HG03097 (cell line): Measurements from ENCODE around the gene TOMM40.
"Not testable (repeated sequence)": the region's sequence is repeated elsewhere in the genome, so short reads cannot be mapped to it uniquely, and the experiment has no call there.

ENCODE experiments used
- ATAC-seq: cut with Tn5 transposase; IDR thresholded peaks from one replicate; pipeline ENCODE4 v1.9.1; 2021; ENCODE audit not compliant: unreplicated experiment, low FRiP score

The TOMM40 gene

DNA sequence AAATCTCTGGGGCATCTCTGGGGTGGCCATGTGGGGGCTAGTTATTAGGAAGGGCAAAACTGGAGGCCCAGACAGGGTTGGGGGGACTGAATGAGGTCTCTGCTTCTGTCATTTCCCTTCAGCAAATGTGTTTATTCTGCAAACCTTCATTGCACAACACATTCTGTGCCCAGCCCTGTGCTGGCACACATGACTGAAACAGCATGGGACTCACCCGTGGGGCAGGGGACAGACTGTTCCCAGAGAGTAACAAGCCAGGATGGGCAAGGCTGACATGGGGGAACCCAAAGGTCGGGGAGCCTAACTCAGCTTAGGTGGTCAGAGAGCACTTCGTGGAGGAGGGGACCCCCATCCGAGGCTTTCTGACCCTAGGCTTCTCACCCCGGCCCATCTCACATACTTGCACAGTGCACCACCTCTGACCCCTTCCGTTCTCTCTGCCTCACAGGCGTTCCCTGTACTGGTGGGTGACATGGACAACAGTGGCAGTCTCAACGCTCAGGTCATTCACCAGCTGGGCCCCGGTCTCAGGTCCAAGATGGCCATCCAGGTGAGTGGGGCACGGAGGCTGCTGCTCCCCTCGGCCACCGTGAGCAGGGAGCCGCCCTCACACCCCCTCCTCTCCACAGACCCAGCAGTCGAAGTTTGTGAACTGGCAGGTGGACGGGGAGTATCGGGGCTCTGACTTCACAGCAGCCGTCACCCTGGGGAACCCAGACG, 2.4 kb downstream of the TOMM40 start:
- ATAC-seq: no peak

GRCh38 chr19:44894052-44894400, 3.0 kb downstream of the TOMM40 start:
- no peak for ATAC-seq

DNA sequence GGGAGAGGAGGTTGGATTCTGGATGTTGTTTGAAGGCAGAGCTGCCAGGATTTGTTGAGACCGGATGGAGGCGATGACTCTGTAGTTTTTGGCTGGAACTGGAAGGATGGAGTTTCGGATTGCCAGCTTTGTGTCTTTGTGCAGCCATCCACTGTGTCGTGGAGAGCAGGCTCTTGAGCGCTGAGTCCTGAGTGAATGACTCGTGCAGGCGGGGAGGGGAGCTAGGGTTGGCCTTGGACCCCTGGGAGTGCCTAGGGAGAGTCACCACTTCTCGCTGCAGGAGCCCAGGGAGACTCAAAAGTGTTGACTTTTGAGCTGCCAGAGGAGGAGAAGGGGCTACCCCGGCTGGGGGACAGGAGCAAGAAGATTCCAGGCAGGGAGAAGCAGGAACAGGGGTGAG, 3.9 kb downstream of the TOMM40 start:
- ATAC-seq: no peak

GRCh38 chr19:44897835-44898234, 6.8 kb downstream of the TOMM40 start:
- no peak for ATAC-seq

DNA sequence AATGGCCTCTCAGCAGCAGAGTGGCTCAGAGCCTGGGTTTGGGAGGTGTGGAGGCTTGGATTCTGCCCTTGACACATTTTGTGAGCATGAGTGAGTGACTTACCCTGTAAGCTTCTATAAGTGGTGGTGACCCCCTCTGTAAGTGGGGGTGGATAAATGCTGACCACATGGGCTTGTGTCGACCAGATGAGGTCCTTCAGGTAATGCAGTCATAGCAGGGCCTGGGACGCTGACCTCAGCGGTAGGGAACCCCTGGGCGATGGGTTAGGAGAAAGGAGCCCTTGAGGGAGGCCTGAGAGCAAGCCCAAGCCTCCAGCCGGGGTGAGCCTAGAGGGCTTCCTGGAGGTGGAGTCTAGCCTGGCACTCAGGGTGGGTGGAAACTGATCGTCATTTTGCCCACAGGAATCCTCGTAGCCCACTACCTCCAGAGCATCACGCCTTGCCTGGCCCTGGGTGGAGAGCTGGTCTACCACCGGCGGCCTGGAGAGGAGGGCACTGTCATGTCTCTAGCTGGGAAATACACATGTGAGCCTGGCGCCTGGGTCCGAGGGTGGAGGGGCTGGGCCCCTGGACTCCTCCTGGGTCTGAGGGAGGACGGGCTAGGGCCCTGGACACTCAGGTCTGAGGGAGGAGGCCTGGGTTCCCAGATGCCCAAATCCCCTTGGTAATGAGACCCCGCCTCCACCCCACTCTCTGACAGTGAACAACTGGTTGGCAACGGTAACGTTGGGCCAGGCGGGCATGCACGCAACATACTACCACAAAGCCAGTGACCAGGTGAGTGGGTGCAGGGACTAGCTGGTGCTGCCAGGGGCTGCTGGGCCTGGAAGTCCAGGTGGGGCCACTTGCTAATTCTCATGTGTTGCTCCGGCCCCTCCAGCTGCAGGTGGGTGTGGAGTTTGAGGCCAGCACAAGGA, 9.5 kb downstream of the TOMM40 start:
- ATAC-seq: no peak

- no peak for ATAC-seq
Measured at GRCh38 chr19:44903216-44903601, 12.2 kb downstream of the TOMM40 start.

GRCh38 chr19:44903602-44904425, 12.8 kb downstream of the TOMM40 start:
- no peak for ATAC-seq

DNA sequence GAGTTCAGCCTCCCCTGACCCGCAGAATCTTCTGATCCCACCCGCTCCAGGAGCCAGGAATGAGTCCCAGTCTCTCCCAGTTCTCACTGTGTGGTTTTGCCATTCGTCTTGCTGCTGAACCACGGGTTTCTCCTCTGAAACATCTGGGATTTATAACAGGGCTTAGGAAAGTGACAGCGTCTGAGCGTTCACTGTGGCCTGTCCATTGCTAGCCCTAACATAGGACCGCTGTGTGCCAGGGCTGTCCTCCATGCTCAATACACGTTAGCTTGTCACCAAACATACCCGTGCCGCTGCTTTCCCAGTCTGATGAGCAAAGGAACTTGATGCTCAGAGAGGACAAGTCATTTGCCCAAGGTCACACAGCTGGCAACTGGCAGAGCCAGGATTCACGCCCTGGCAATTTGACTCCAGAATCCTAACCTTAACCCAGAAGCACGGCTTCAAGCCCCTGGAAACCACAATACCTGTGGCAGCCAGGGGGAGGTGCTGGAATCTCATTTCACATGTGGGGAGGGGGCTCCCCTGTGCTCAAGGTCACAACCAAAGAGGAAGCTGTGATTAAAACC, 13.5 kb downstream of the TOMM40 start:
- no peak for ATAC-seq

DNA sequence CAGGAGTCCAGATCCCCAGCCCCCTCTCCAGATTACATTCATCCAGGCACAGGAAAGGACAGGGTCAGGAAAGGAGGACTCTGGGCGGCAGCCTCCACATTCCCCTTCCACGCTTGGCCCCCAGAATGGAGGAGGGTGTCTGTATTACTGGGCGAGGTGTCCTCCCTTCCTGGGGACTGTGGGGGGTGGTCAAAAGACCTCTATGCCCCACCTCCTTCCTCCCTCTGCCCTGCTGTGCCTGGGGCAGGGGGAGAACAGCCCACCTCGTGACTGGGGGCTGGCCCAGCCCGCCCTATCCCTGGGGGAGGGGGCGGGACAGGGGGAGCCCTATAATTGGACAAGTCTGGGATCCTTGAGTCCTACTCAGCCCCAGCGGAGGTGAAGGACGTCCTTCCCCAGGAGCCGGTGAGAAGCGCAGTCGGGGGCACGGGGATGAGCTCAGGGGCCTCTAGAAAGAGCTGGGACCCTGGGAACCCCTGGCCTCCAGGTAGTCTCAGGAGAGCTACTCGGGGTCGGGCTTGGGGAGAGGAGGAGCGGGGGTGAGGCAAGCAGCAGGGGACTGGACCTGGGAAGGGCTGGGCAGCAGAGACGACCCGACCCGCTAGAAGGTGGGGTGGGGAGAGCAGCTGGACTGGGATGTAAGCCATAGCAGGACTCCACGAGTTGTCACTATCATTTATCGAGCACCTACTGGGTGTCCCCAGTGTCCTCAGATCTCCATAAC, 14.5 kb downstream of the TOMM40 start, which contains the start of gene APOE:
Gene APOE, plus strand, starts transcription at position 360 of the 724 bp plus-strand sequence. CDS start 829 bp downstream, outside the sequence.
- ATAC-seq: no peak

GRCh38 chr19:44907613-44908012, 16.6 kb downstream of the TOMM40 start:
- ATAC-seq: no peak

DNA sequence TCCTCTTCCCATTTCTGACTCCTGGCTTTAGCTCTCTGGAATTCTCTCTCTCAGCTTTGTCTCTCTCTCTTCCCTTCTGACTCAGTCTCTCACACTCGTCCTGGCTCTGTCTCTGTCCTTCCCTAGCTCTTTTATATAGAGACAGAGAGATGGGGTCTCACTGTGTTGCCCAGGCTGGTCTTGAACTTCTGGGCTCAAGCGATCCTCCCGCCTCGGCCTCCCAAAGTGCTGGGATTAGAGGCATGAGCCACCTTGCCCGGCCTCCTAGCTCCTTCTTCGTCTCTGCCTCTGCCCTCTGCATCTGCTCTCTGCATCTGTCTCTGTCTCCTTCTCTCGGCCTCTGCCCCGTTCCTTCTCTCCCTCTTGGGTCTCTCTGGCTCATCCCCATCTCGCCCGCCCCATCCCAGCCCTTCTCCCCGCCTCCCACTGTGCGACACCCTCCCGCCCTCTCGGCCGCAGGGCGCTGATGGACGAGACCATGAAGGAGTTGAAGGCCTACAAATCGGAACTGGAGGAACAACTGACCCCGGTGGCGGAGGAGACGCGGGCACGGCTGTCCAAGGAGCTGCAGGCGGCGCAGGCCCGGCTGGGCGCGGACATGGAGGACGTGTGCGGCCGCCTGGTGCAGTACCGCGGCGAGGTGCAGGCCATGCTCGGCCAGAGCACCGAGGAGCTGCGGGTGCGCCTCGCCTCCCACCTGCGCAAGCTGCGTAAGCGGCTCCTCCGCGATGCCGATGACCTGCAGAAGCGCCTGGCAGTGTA, 17.2 kb downstream of the TOMM40 start:
- no peak for ATAC-seq

GRCh38 chr19:44908836-44909261, 17.8 kb downstream of the TOMM40 start:
- ATAC-seq: no peak

GRCh38 chr19:44909775-44910174, 18.7 kb downstream of the TOMM40 start:
- ATAC-seq: no peak

DNA sequence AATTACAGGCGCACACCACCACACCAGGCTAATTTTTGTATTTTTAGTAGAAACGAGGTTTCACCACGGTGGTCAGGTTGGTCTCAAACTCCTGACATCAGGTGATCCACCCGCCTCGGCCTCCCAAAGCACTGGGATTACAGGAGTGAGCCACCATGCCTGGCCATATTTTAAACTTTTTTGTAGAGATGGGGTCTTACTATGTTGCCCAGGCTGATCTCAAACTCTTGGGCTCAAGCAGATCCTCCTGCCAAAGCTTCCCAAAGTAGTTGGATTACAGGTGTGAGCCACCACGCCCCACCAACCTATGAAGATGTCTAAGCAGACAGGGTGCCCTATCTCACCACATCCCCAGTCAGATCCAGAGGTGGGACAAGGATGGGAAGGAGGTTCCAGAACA, 20.8 kb downstream of the TOMM40 start:
- not testable (repeated sequence) for ATAC-seq

GRCh38 chr19:44912854-44913253, 21.8 kb downstream of the TOMM40 start:
- ATAC-seq: no peak

DNA sequence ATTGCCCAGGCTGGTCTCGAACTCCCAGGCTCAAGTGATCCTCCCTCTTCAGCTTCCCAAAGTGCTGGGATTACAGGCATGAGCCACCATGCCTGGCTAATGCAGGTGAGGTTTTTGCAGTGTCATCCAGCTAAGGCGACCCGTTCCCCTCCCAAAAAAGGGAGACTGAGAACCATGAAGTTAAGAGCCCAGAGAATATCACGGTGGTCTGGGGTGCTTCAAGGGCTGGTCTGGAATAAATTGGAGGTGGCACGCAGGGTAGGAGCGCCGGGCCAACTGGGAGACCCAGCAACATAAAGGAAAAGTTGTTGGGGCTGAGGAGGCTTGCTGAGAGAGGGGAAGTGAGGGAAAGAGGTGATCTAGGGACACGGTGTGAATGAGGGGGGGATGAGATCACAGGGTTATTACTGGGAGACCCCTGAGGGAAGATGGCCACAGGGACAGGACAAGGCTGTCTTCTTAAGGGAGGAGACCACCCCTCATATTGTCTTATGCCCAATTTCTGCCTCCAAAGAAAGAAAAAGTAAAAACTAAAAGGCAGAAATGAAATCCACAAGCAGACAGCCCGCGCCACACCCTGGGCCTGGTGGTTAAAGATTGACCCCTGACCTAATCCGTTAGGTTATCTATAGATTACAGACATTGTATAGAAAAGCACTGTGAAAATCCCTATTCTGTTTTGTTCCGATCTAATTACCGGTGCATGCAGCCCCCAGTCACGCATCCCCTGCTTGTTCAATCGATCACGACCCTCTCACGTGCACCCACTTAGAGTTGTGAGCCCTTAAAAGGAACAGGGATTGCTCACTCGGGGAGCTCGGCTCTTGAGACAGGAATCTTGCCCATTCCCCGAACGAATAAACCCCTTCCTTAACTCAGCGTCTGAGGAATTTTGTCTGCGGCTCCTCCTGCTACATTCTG, 22.7 kb downstream of the TOMM40 start:
- ATAC-seq: not testable (repeated sequence)

- not testable (repeated sequence) for ATAC-seq
Measured at GRCh38 chr19:44914433-44915206, 23.6 kb downstream of the TOMM40 start, which contains the start of gene APOC1. Gene APOC1, plus strand, starts transcription at chr19:44914608. Its CDS starts 284 bp downstream, at chr19:44914892.
